GM19324 (cell line): ENCODE data around the gene HNRNPH2.

ENCODE experiments used
- ATAC-seq: cut with Tn5 transposase; IDR thresholded peaks from one replicate; pipeline ENCODE4 v1.9.1; 2021; ENCODE audit warnings: mild to moderate bottlenecking, moderate library complexity; ENCODE audit not compliant: unreplicated experiment, low FRiP score

Gene HNRNPH2

DNA sequence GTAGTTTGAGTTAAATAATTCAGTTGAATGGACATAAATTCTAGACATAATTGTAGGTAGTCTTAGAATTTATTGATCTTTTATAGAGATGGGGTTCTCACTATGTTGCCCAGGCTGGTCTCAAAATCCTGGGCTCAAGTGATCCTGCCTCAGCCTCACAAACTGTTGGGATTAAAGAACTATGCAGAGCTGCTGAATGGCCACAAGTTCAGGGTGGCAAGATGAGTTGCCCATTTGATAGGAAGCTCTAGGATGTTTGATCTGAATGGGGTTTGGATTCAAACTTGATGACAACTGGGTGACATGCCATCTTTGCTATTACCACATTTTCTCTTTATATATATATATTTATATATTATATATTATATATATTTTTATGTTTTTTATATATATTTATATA is 13.7 kb upstream of the HNRNPH2 start:
- no peak for ATAC-seq

DNA sequence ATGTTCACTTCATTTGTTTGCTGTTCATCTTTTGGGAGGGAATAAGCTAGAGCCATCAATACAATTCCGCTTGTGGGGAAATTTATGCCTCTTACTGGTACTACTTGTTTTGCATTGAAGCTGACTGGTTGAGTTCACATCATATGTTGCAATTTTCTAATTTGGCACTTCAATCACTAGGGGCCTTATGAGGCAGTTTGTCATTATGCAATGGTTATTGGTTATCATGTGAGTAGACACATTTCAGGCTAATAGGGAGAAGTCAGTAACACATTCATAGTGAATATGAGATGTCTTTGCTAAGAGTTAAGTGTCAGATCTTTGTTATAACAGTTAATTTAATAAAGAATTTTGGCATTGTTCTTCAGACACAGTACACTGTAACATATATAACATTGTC is 12.2 kb upstream of the HNRNPH2 start:
- no peak for ATAC-seq

DNA sequence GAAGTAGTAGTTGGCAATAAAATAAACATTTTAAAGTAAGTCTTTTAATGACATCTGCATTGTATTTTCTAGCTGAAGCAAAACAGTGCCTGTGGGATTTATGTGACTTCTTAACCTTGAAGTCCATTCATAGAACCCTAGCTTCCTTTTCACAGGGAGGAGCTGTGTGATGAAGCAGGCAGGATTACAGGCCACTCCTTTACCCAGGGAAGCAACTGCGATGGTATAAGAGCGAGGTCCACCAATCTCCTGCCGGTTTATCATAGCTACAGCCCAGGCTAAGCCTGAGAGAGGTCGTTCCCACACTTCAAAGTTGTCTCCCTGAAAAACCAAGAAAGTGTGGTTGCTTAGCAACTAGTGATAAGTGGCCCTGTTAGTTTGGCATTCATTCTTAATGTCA is 10.2 kb upstream of the HNRNPH2 start:
- no peak for ATAC-seq

DNA sequence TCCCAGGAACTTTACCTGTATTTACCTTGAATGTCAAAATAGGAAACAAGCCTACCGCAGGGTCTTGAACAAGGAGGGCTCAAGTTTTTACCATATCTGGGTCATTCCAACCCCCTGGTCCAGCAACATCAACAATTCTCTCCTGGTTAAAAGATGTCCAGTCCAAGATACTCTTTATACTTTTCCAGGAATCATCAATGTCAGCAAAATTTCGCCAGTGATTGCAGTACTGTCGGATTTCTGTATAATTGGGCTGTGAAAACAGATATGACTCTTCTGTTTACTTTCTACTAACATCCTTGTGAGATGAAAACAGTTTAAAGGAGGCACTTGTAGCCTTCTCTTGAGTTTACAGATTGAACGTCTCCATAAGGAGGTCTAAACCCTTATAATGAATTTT is 9.3 kb upstream of the HNRNPH2 start:
- ATAC-seq: no peak

DNA sequence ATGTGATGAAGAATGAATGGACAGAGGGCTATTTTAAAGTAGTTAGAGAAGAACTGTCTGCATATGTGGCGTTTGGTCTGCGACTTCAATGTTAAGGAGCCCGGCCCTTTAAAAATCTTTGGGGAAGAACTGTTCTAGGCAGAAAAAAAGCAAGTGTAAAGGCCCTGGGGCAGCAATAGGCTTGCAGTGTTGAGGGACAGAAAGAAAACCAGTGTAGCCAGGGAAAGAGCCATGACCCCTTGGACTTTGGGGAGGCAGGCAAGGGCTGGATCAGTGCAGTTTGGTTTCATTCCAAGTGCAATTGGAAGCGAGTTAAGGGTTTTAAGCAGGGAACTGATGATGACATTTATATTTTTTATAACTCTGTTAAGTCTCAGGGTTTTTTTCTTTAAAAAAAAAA is 8.2 kb upstream of the HNRNPH2 start:
- no peak for ATAC-seq

DNA sequence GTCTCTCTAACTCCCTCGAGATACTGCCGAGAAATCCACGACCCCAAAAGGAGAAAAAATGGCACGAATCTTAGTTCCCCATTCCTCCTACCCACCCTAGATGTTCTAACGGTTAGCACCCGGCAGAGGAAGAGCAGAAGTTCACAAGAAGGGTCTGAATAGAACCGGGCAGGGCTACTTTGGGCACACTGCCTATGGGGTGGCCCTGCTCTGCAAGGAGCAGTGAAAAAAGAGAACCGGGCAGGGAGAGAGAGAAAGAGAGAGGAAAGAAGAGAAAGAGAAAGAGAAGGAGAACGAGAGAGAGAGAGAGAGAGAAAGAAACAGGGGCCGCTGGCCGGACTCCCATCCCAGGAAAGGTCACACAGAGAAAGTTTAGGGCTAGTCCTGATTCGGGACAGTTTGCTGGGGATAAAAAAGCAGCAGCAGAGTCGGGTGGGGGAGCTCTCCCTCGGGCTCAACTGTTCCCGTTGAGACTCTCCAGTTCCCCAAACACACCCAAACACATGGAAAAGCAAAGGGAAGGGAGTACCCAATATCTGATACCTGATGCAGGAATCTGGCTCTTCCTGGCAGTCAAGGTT is 765 bp upstream of the HNRNPH2 start:
- ATAC-seq: peak; percentile 0

DNA sequence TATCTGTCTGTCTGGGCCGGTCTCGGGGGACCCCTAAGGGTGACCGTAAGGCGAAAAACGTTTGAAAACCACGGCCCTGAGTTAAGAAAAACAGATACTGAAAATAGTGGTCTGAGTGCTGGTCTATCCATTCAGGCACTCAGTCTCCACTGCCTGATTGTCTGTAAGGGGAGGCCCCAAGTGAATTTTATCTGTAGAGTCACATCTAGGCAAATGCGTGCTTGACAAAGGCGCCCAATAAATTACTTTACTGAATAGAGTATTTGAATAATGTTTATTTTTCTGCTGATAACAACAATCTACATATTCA is 465 bp downstream of the HNRNPH2 start:
- ATAC-seq: peak; percentile 27

DNA sequence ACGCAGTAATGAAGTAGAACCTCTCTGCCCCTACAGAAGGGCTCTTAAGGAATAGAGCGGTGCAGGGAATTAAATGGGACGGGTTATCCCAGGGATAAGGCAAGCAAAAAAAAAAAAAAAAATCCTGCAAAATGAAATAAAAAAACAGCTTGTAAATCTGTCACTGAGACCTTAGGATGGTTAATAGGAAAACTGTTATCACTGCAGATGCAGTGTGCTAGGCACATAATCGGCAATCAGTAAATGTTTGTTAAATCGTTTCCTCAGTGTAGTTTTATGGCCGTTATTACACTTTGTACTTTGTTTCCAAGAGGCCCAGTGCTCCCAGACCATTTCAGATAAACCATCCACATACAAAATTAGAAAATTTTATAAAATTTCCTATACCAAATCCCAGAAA is 1.0 kb downstream of the HNRNPH2 start:
- no peak for ATAC-seq

DNA sequence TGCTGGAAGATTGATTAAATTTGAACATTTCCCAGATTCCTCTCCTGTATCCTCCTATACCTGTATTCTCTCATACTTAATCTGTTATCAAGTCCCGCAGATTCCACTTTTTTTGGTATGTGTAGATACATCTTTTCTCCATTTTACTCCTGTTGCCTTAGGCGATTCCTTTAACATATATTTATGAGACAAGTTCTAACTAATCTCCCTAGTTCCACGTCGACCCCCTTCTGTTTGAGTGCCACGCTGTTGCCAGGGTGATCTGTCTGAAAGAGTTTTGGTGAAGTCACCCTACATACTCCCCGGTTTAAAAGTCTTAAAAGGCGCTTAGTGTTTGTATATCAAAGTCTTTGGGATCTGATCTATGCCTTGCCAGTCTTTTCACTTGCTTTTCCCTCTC is 2.4 kb downstream of the HNRNPH2 start:
- ATAC-seq: no peak

DNA sequence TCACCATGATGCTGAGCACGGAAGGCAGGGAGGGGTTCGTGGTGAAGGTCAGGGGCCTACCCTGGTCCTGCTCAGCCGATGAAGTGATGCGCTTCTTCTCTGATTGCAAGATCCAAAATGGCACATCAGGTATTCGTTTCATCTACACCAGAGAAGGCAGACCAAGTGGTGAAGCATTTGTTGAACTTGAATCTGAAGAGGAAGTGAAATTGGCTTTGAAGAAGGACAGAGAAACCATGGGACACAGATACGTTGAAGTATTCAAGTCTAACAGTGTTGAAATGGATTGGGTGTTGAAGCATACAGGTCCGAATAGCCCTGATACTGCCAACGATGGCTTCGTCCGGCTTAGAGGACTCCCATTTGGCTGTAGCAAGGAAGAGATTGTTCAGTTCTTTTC is 4.0 kb downstream of the HNRNPH2 start:
- ATAC-seq: no peak

DNA sequence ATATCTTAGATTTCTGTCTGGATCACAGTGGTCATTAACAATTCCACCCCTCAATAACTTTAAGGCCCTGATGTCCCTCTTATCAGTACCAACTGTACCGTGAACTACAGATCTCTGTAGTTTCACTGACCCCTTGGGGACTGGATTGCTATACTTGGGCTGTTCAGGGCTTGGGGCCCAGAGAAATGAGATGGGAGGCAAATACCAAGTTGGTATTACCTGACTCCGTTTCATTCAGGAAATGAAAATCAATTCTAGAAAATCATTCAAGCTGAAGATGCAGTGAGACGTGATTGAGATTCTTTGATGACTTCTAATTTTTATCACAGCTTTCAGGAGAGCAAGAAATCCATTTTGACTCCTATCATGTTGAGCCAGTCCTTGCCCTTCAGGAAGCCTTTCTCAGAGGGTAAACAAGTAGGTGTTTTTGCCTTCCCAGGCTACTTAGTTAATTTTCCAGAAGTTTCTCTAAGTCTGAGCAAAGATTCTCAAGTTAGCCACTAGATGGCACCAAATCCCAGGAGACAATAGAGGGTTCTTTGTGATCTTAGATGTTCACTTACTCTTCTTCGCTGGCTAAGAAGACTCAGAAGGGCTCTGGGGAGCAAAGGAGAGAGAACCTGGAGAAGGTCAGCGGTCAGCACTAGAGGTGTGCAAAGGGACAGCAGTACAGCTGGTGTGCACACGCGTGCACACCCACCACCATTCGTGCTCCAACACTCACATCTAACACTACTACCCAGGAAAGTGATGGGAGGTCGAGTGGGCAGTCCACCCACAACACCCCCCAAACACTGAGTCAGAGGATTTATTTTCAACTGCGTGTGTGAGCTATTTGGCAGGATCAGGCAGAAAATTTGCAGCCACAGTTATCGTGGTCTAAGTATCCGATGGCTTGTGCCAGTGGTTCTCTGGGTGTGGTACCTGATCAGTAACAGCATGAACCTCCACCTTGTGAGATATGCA is 7.4 kb downstream of the HNRNPH2 start:
- ATAC-seq: peak; percentile 65

DNA sequence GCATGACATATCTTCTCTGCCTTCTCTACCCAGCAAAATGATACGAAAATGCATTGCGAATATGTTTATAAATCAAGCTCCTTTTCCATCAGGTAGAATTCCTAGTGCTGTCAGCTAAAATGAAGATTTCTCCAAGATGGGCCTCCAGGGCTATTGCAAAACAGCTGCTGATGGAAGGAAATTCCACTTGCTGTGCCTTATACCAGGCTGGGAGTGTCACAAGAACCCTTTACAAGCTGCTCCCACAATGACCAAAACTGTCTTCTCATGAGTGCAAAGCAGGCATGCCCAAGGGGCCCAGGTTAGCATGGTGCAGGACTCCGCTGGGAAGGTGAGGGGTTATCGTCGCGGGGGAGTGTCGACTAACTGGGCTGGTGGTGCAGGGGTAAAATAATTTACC is 8.7 kb downstream of the HNRNPH2 start:
- ATAC-seq: no peak

DNA sequence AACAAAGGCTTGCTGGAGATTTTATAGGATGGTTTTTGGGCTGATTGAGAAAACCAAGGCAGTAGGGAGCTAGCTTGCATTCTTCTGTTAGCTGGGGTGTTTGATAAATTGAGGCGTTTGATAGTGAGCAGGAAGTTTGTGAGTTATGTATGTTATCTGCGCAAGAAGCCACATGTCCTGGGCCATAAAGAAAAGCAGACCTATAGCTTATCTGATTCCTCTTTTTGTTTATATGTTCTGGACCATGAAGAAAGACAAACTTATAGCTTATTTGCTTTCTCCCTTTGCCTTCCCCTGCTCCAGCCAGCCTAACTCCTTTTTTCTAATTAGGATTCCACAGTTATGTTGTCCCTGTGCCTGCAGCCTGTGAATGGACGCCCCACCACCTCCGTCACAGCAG is 9.2 kb downstream of the HNRNPH2 start:
- ATAC-seq: no peak

DNA sequence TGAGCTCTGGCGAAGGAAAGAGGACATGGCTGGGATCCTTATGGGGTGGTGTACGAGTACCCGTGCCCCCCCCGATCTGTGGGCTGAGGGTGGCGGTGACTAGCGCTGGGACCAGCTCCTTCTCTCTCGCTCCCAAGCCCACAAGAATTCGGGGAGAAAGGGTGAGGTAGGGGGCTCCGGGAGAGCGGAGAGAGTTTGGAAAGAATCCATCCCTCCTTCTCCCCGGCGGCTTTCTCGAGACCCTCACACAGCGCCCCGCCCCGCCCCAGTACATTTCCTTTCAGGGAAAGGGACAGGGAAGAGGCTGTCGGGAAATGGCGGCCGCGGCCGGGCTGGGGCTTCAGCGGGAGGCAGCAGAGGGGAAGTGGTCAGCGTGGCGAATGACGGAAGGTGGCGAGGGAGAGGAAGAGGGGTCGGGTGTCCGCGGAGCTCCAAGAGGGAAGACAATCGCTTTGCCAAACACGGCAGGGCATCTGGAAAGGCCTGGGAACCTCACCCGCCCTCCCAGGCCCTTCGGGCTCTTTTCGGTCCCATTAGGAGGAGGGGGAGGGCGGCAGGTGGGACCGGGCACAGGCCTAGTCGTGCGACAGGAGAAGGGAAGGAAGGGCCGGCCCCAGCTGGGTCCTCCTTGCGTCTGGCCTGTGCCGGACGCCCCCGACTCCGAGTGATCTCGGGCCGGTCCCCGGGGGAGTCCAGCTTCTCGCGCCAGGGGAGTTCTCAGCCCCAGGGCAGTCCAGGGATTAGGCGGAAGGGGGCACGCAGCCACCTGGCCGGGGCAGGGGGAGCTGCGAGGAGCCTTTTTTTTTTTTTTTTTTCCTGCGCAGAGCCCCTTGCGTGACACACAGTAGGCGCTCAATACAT is 10.2 kb downstream of the HNRNPH2 start:
- no peak for ATAC-seq

DNA sequence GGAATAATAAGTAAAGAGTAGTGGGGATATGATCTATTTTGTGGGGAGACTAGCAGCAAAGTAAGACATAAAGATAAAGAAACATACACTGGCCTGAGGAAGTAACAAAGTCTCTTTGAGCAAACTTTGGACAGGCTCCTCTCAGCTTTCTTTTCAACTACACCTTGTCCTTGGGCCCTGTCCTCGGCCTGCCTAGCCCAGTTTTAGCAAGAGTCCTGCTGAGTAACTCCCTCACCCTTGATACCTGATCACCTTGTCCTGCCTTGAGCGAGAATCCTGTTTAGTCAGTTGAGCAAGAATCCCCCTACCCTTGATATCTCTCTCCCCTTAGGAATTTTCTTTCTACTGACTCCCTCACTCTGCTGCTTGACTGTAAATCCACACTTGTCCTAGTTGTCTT is 11.5 kb downstream of the HNRNPH2 start:
- no peak for ATAC-seq

DNA sequence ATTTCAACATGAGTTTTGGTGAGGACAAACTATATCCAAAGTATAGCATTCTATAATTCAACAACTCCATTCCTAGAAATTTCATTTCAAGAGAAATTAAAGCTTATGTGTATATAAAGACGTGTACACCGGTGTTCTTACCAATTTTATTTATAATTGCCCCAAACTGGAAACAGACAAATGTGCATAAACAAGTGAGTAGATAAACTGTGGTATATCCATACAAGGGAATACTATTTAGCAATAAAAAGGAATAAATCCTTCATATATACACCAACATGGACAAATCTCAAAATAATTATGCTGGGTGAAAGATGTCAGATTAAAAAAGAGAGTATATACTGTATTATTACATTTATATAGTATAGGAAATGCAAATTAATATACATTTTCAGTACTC is 19.9 kb downstream of the HNRNPH2 start:
- ATAC-seq: no peak

DNA sequence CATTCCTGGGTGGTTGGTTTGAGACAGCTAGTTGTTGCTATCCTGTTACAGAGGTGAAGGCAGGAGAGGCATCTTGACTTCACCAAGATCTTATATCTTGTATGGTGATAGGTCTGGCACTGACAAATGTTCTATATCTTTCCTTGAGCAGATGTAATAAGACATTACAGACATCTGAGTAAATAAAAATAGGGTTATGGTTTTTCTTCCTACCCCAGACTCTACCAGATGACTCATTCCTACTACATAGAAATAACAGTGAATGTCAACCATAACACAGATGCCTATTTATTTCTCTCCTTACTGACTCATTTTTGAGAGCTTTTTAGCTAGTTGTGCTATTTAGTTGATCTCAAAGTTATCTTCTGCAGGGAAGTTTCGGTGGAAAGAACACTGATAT is 21.9 kb downstream of the HNRNPH2 start:
- ATAC-seq: no peak

DNA sequence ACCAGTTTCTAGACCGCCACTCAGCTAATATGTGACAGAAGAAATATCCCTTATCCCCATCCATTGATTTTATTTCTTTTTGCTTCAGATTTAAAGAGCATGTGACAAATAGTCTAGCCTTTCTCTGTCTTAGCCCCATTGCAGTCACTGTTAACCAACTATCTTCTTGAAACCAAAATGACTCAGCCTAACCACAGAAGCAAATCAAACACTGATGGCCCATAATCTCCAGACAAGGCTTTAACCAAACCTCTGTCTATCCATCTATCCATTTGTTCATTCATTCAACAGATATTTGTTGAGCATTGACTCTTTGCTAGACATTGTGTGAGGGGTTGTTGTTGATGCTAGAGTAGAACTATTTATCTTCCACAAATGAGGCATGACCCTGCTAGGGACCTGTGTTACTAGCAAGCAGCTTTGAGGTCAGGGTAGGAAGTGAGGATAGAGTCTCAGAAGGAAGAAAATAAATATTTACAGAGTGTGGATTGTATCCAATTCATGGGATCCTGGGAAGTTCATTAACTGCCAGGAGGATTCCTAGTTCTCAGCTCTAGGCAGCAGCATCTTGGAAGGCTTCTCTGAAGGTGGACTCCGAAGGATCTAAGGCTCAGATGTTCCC is 22.5 kb downstream of the HNRNPH2 start:
- ATAC-seq: no peak

DNA sequence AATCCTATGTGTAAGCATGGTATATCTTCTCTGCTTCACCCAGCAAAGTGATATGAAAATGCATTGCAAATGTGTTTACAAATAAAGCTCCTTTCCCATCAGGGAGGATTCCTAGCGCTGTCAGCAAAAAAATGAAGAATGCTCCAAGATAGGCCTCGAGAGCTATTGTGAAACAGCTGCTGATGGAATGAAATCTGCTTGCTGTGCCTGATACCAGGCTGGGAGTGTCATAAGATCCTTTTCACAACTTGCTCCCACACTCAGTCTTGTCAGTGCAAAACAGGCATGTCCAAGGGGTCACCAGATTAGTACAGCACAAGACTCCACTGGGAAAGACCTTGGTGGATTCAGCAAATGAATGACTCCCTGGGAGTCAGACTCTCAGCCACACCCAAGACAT is 34.1 kb downstream of the HNRNPH2 start:
- no peak for ATAC-seq

DNA sequence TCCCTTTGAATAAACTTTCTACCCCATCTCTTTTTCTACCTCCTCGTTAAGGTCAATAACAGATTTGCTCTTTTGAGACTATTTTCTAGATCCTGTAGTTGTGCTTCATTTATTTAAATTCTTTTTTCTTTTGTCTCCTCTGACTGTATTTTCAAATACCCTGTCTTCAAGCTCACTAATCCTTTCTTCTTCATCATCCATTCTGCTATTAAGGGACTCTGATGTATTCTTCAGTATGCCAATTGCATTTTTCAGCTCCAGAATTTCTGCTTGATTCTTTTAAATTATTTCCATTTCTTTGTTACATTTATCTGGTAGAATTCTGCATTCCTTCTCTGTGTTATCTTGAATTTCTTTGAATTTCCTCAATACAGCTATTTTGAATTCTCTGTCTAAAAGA is 41.3 kb downstream of the HNRNPH2 start:
- no peak for ATAC-seq

DNA sequence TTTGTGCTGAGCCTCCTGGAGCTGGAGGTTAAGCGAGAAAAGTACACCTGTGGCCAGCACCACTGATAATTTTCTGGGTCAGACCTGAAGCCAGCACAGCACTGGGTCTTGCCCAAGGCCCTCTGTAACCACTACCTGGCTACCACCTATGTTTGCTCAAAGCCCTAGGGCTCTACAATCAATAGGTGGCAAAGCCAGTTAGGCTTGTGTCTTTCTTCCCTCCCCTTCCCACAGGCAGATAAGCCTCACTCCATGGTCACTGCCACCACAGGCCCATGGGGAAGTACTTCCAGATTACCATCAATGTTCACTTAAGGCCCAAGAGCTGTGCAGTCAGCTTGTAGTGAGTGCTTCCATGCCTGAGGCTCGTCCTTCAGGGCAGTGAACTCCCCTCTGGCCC is 42.1 kb downstream of the HNRNPH2 start:
- no peak for ATAC-seq
